ENCODE results near the gene ZNF280D. TPM values are rescaled to one million over a fixed set of nuclear protein-coding genes. Genes with fewer than 3 reads are reported as not detected.

Gene ZNF280D
- total and polyA plus RNA-seq, 2 of the 8 experiments (the other 6 are each of a cell fraction or from before 2014, with no cell fraction given): 7.4 to 27.5 TPM

DNA sequence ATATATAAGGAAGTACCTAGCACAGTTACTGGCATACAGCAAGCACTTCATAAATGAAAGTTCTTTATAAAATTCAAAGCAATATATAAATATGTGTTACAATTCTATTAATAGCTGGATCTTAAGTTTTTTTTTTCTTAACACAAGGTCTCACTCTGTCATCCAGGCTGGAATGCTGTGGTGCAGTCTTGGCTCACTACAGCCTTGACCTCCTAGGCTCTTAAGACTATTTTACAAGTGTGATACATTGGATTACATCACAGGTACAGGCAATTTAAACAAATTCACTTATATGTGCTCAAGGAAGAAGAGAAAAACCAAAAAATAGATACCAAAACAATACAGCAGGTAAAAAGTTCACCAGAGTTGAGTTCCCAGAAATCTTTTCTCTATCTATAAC is 60.6 kb downstream of the ZNF280D start:
- no peaks in the 10 kb centered on the region for H3K23me2 ChIP-seq (ENCODE audit: low read depth, low read length)
- no peaks in the 10 kb centered on the region for H3K9me3 ChIP-seq (ENCODE audit: insufficient read depth in 2 of 2, low read depth in 1 of 2, low read length in 1 of 2)
- no peak overlapping the region for H4K91ac ChIP-seq (replicated peaks; ENCODE audit: insufficient read length, low read length)
- DNase-seq (ENCODE audit: low read depth in 1 of 2, low spot score in 2 of 2) (no peak), FAIRE-seq (no peak)
- no peak overlapping the region for H2BK20ac ChIP-seq (ENCODE audit: low read length)
- no peaks in the 10 kb centered on the region for H3K79me2 ChIP-seq (ENCODE audit: control insufficient read depth in 1 of 2, insufficient read depth in 2 of 2, low read length in 2 of 2)
- no peaks in the 10 kb centered on the region for H3K79me1 ChIP-seq (ENCODE audit: low read depth, low read length)
- peaks cover 0 to 1% (median 0%) of the 10 kb centered on the region in 4 experiments; a peak in 1 of 7 replicates for H3K27me3 ChIP-seq (replicated peaks in 1 of 4; ENCODE audit: control insufficient read depth in 3 of 4, extremely low read depth in 1 of 4, insufficient read depth in 3 of 4, low read length in 3 of 4)
- no peak overlapping the region for H3K14ac ChIP-seq (ENCODE audit: insufficient read length)
- no peaks in the 10 kb centered on the region for H3K4me1 ChIP-seq (replicated peaks in 1 of 4; ENCODE audit: control insufficient read depth in 3 of 4, insufficient read depth in 4 of 4, low read length in 3 of 4)
- no peak overlapping the region for H3K18ac ChIP-seq (ENCODE audit: extremely low read depth, low read length)
- H3K36me3 ChIP-seq (ENCODE audit: control insufficient read depth in 2 of 4, insufficient read depth in 4 of 4, low read length in 3 of 4): no peaks in the 10 kb centered on the region
- H4K8ac ChIP-seq (ENCODE audit: extremely low read depth, insufficient read depth, low read length): no peak overlapping the region
- H3K27ac ChIP-seq (ENCODE audit: low read depth, low read length): no peak overlapping the region
- no peak overlapping the region for H2BK5ac ChIP-seq (ENCODE audit: low read depth, low read length)
- H2BK15ac ChIP-seq (ENCODE audit: low read length): no peak overlapping the region
- no peak overlapping the region for H2BK12ac ChIP-seq (ENCODE audit: low read depth, low read length)
- no peak overlapping the region for H3K4me2 ChIP-seq (ENCODE audit: insufficient read depth in 1 of 2, low read depth in 2 of 2, low read length in 2 of 2)
- TF ChIP-seq, protein P1, sequence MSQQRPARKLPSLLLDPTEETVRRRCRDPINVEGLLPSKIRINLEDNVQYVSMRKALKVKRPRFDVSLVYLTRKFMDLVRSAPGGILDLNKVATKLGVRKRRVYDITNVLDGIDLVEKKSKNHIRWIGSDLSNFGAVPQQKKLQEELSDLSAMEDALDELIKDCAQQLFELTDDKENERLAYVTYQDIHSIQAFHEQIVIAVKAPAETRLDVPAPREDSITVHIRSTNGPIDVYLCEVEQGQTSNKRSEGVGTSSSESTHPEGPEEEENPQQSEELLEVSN (IDR thresholded peaks at IDR 0.05): no peak
- TF ChIP-seq BRCA1 (IDR thresholded peaks at IDR 0.05; ENCODE audit: low read depth, low read length) (no peak), SRF (IDR thresholded peaks at IDR 0.05; ENCODE audit: low read depth, low read length) (no peak), RAD21 (IDR thresholded peaks at IDR 0.05 in 1 of 2, conservative IDR thresholded peaks at IDR 0.05 in 1 of 2; ENCODE audit: low read depth in 2 of 2, low read length in 2 of 2) (no peak), BCL11A (IDR thresholded peaks at IDR 0.05; ENCODE audit: low read depth in 2 of 2, low read length in 2 of 2) (no peak), KDM5A (IDR thresholded peaks at IDR 0.05; ENCODE audit: low read length) (no peak), POLR2AphosphoS5 (IDR thresholded peaks at IDR 0.05; ENCODE audit: low read depth, low read length) (no peak), SIN3A (conservative IDR thresholded peaks at IDR 0.05 in 1 of 2, IDR thresholded peaks at IDR 0.05 in 1 of 2; ENCODE audit: low read depth in 1 of 2, low read length in 2 of 2) (no peak), HDAC2 (IDR thresholded peaks at IDR 0.05; ENCODE audit: borderline replicate concordance in 1 of 2, low read depth in 2 of 2, low read length in 2 of 2) (no peak), GABPA (IDR thresholded peaks at IDR 0.05; ENCODE audit: borderline replicate concordance, insufficient read depth, low read length) (no peak), RNF2 (IDR thresholded peaks at IDR 0.05; ENCODE audit: borderline replicate concordance, low read depth, low read length, missing control alignments, poor library complexity, severe bottlenecking) (no peak), EP300 (IDR thresholded peaks at IDR 0.05; ENCODE audit: borderline replicate concordance in 1 of 2, low read depth in 2 of 2, low read length in 2 of 2) (no peak), EGR1 (IDR thresholded peaks at IDR 0.05; ENCODE audit: borderline replicate concordance, low read depth, low read length) (no peak), POLR2A (IDR thresholded peaks at IDR 0.05; ENCODE audit: control extremely low read depth in 1 of 2, low read depth in 2 of 2, low read length in 2 of 2) (no peak)
- H3K4ac ChIP-seq (replicated peaks; ENCODE audit: insufficient read length, low read depth, low read length): no peak overlapping the region
- H2AFZ ChIP-seq (ENCODE audit: low read length): no peak overlapping the region
- H3K9ac ChIP-seq (replicated peaks in 1 of 4; ENCODE audit: extremely low read depth in 1 of 4, low read depth in 3 of 4, low read length in 3 of 4): no peak overlapping the region
- ChIA-PET POLR2A (ENCODE audit: partially characterized antibody) (no interaction called here), CTCF (ENCODE audit: partially characterized antibody) (no interaction called here)
- no peaks in the 10 kb centered on the region for H4K20me1 ChIP-seq (replicated peaks in 1 of 2; ENCODE audit: control insufficient read depth in 1 of 2, insufficient read depth in 2 of 2, low read length in 2 of 2)
- H3K23ac ChIP-seq (ENCODE audit: insufficient read length): no peak overlapping the region
- H4K5ac ChIP-seq (ENCODE audit: insufficient read length, low read depth, low read length): no peak overlapping the region
- no peak overlapping the region for H2BK120ac ChIP-seq (replicated peaks; ENCODE audit: low read depth, low read length)
- H3K56ac ChIP-seq (replicated peaks; ENCODE audit: insufficient read length, low read depth, low read length): no peak overlapping the region
- H3K4me3 ChIP-seq (ENCODE audit: extremely low read depth in 1 of 4, insufficient read depth in 2 of 4, low read depth in 3 of 4, low read length in 4 of 4): no peak overlapping the region
- H2AK5ac ChIP-seq (ENCODE audit: low read depth, low read length): no peak overlapping the region

Measured in H1 (cell line).